Measurements from ENCODE around the gene TNKS2. TPM values are rescaled to one million over a fixed set of nuclear protein-coding genes. Genes with fewer than 3 reads are reported as not detected.
A peak's percentile ranks its signal among the peaks of the same experiment; 100 is the strongest.

TNKS2 gene
- total and polyA plus RNA-seq, 7 donors = 6.3 to 49.5 (median 29.8) TPM

- Histone ChIP-seq H3K27me3 (ENCODE audit: insufficient read depth in 3 of 3, low read length in 2 of 3) (no peaks in the 10 kb centered on the region), H3K4me3 (no peak overlapping the region), H3K4me1 (no peaks in the 10 kb centered on the region), H3K9me3 (no peaks in the 10 kb centered on the region), H3K36me3 (ENCODE audit: insufficient read depth in 1 of 2, low read depth in 1 of 2) (peaks cover 5 to 99% of the 10 kb centered on the region in 2 donors), H3K27ac (no peak overlapping the region)
- intact Hi-C loops (cut with DNase I) = loop anchor here (10.0 kb wide), 3 partner anchors 117 to 157 kb away; no protein-coding TSS in a partner anchor
- ATAC-seq (peak in 1 of 4 donors; percentile 8), DNase-seq (no peak)
- TF ChIP-seq CTCF (IDR thresholded peaks at IDR 0.05) = no peak
- 82 to 99% (median 93%) methylated on average over 3 of the region's 3 CpGs for WGBS, 3 donors
These were observed 40.0 kb downstream of the TNKS2 start for GRCh38 chr10:91838199-91838598.

- intact Hi-C loops (cut with DNase I) = loop anchor here in 1 of 2 donors (10.0 kb wide), 1 partner anchor 622 kb away; no protein-coding TSS in a partner anchor
- H3K27ac ChIP-seq = no peak overlapping the region
- no peak for ATAC-seq
- peaks cover 10 to 100% of the 10 kb centered on the region in 2 donors for H3K36me3 ChIP-seq (ENCODE audit: insufficient read depth in 1 of 2, low read depth in 1 of 2)
- no peaks in the 10 kb centered on the region for H3K27me3 ChIP-seq (ENCODE audit: insufficient read depth in 3 of 3, low read length in 2 of 3)
- DNase-seq = no peak
- no peak overlapping the region for H3K4me3 ChIP-seq
- H3K9me3 ChIP-seq = no peaks in the 10 kb centered on the region
- H3K4me1 ChIP-seq = no peaks in the 10 kb centered on the region
- no peak for TF ChIP-seq CTCF (IDR thresholded peaks at IDR 0.05)
These were observed 44.9 kb downstream of the TNKS2 start for GRCh38 chr10:91843083-91843482.

GRCh38 chr10:91856637-91857036 is 58.4 kb downstream of the TNKS2 start:
- 82 to 86% (median 82%) methylated on average over 6 of the region's 6 CpGs for WGBS, 3 donors
- intact Hi-C loops (cut with DNase I) = loop anchor here in 1 of 2 donors (5.0 kb wide), 1 partner anchor 34 kb away; no protein-coding TSS in a partner anchor
- H3K4me3 ChIP-seq = no peak overlapping the region
- TF ChIP-seq CTCF (IDR thresholded peaks at IDR 0.05) = no peak
- H3K27ac ChIP-seq = no peak overlapping the region
- H3K27me3 ChIP-seq (ENCODE audit: insufficient read depth in 3 of 3, low read length in 2 of 3) = no peaks in the 10 kb centered on the region
- DNase-seq (no peak), ATAC-seq (no peak)
- H3K4me1 ChIP-seq = no peaks in the 10 kb centered on the region
- peaks cover 14 to 100% of the 10 kb centered on the region in 2 donors for H3K36me3 ChIP-seq (ENCODE audit: insufficient read depth in 1 of 2, low read depth in 1 of 2)
- H3K9me3 ChIP-seq = no peaks in the 10 kb centered on the region

GRCh38 chr10:91860885-91861284 is 62.7 kb downstream of the TNKS2 start:
- WGBS, 3 donors = 82 to 93% (median 88%) methylated on average over 1 of the region's 1 CpG
- H3K36me3 ChIP-seq (ENCODE audit: insufficient read depth in 1 of 2, low read depth in 1 of 2) = peaks cover 15 to 100% of the 10 kb centered on the region in 2 donors
- no peak for TF ChIP-seq CTCF (IDR thresholded peaks at IDR 0.05)

GRCh38 chr10:91864099-91864498 is 65.9 kb downstream of the TNKS2 start:
- Histone ChIP-seq H3K9me3 (no peaks in the 10 kb centered on the region), H3K27me3 (ENCODE audit: insufficient read depth in 3 of 3, low read length in 2 of 3) (no peaks in the 10 kb centered on the region), H3K36me3 (ENCODE audit: insufficient read depth in 1 of 2, low read depth in 1 of 2) (peaks cover 11 to 81% of the 10 kb centered on the region in 2 donors), H3K4me3 (no peak overlapping the region), H3K4me1 (no peaks in the 10 kb centered on the region), H3K27ac (no peak overlapping the region)
- intact Hi-C loops (cut with DNase I) = loop anchor here (5.0 to 10.0 kb wide), 2 partner anchors 42 to 611 kb away; no protein-coding TSS in a partner anchor
- TF ChIP-seq CTCF (IDR thresholded peaks at IDR 0.05) = no peak
- 25 to 63% (median 63%) methylated on average over 2 of the region's 2 CpGs for WGBS, 3 donors
- no peak for DNase-seq
- no peak for ATAC-seq

More at GRCh38 chr10:91860885-91861284, 62.7 kb downstream of the TNKS2 start:
- Histone ChIP-seq H3K27ac (no peak overlapping the region), H3K9me3 (no peaks in the 10 kb centered on the region), H3K4me3 (no peak overlapping the region), H3K4me1 (no peaks in the 10 kb centered on the region), H3K27me3 (ENCODE audit: insufficient read depth in 3 of 3, low read length in 2 of 3) (no peaks in the 10 kb centered on the region)
- DNase-seq = no peak
- intact Hi-C loops (cut with DNase I) = loop anchor here (5.0 to 10.0 kb wide), 2 partner anchors 39 to 614 kb away; no protein-coding TSS in a partner anchor
- no peak for ATAC-seq
